WTC11 (cell line): ENCODE measurements around the gene ULK4.

ENCODE experiments used
- ATF2 ChIP-seq: sonication (generic); formaldehyde crosslinking; IDR thresholded peaks from 2 replicates; pipeline ENCODE4 v1.8.1; 2022; ENCODE audit warnings: low read depth, missing genetic modification reagents, borderline replicate concordance
- CTCF ChIP-seq: fragments of 200-600 bp; IDR thresholded peaks from 2 replicates; pipeline ENCODE4 v1.8.0; 2022; ENCODE audit warnings: antibody characterized with exemption
- ELF4 ChIP-seq: sonication (generic); formaldehyde crosslinking; IDR thresholded peaks from 2 replicates; pipeline ENCODE4 v1.8.1; 2022; ENCODE audit warnings: low read depth, mild to moderate bottlenecking, moderate library complexity, missing genetic modification reagents
- JUN ChIP-seq: sonication (generic); formaldehyde crosslinking; IDR thresholded peaks from 2 replicates; pipeline ENCODE4 v1.8.0; 2023; ENCODE audit warnings: mild to moderate bottlenecking, missing genetic modification reagents
- PRRX2 ChIP-seq: fragments of 250-450 bp; sonication (Bioruptor Pico); IDR thresholded peaks from 2 replicates; pipeline ENCODE4 v1.8.0; 2021; ENCODE audit warnings: mild to moderate bottlenecking
- RELA ChIP-seq: sonication (generic); formaldehyde crosslinking; IDR thresholded peaks from 2 replicates; pipeline ENCODE4 v1.8.1; 2022; ENCODE audit warnings: missing genetic modification reagents, mild to moderate bottlenecking, borderline replicate concordance
- ZBTB21 ChIP-seq: sonication (generic); formaldehyde crosslinking; IDR thresholded peaks from 2 replicates; pipeline ENCODE4 v1.8.1; 2023; ENCODE audit warnings: mild to moderate bottlenecking, missing genetic modification reagents, borderline replicate concordance
- ZNF219 ChIP-seq: sonication (generic); formaldehyde crosslinking; IDR thresholded peaks from 2 replicates; pipeline ENCODE4 v1.8.0; 2023; ENCODE audit warnings: missing genetic modification reagents, mild to moderate bottlenecking, borderline replicate concordance
- TF ChIP-seq, protein P1 (sequence below): sonication (generic); formaldehyde crosslinking; IDR thresholded peaks from 2 replicates; pipeline ENCODE4 v1.8.1; 2022; ENCODE audit warnings: low read depth, mild to moderate bottlenecking, moderate library complexity, missing genetic modification reagents, borderline replicate concordance
- TF ChIP-seq, protein P2 (sequence below): fragments of 250-450 bp; sonication (Bioruptor Pico); IDR thresholded peaks from 2 replicates; pipeline ENCODE4 v1.9.0; 2021; ENCODE audit warnings: mild to moderate bottlenecking

DNA sequence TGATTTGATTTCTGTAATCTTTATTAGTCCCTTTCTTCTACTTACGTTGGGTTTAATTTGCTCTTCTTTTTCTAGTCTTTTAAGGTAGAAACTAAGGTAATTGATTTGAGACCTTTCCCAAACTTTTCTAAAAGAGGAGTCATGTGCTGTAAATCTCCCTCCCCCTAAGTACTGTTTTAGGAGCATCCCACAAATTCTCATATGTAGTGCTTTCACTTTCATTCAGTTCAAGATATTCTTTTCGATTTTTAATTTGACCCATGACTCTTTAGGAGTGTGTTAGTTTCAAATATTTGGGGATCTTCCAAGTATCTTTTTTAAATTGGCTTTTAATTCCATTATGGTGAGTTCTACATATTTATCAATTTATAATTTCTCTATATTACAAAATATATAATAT lies 520.8 kb downstream of the ULK4 start:
- TF ChIP-seq PRRX2 (CRISPR knock-in tag) = no peak
- no peak for TF ChIP-seq CTCF
- TF ChIP-seq, protein P1, sequence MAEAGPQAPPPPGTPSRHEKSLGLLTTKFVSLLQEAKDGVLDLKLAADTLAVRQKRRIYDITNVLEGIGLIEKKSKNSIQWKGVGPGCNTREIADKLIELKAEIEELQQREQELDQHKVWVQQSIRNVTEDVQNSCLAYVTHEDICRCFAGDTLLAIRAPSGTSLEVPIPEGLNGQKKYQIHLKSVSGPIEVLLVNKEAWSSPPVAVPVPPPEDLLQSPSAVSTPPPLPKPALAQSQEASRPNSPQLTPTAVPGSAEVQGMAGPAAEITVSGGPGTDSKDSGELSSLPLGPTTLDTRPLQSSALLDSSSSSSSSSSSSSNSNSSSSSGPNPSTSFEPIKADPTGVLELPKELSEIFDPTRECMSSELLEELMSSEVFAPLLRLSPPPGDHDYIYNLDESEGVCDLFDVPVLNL (CRISPR knock-in tag) = no peak
- no peak for TF ChIP-seq JUN (CRISPR knock-in tag)
- TF ChIP-seq ZNF219 (CRISPR knock-in tag) = no peak
- TF ChIP-seq ATF2 (CRISPR knock-in tag) = no peak
- TF ChIP-seq RELA (CRISPR knock-in tag) = no peak
- no peak for TF ChIP-seq ELF4 (CRISPR knock-in tag)
- no peak for TF ChIP-seq ZBTB21 (CRISPR knock-in tag)
- TF ChIP-seq, protein P2, sequence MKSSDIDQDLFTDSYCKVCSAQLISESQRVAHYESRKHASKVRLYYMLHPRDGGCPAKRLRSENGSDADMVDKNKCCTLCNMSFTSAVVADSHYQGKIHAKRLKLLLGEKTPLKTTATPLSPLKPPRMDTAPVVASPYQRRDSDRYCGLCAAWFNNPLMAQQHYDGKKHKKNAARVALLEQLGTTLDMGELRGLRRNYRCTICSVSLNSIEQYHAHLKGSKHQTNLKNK (CRISPR knock-in tag) = no peak
